ENCODE results near the gene ABCC11.

DNA sequence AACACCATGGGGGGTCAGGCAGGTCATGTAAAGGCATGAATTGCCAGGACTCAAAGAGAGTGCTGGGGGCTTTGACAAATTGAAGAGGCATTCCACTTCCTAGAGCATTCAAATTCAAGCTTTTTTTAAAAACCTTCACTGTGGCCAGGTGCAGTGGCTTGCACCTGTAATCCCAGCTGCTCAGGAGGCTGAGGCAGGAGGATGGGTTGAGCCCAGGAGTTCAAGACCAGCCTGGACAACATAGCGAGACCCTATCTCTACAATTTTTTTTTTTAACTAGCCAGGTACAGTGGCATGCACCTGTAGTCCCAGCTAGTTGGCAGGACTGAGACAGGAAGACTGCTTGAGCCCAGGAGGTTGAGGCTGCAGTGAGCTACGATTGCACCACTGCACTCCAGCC is 108.8 kb downstream of the ABCC11 start:
- TF ChIP-seq POLR2A (IDR thresholded peaks at IDR 0.05; ENCODE audit: low read depth, low read length) (no peak), RFX5 (IDR thresholded peaks at IDR 0.05; ENCODE audit: low read depth, low read length) (no peak), RAD21 (IDR thresholded peaks at IDR 0.05; ENCODE audit: low read length) (no peak), RCOR1 (IDR thresholded peaks at IDR 0.05; ENCODE audit: insufficient replicate concordance, low read length) (no peak), CHD1 (IDR thresholded peaks at IDR 0.05; ENCODE audit: low read depth, low read length) (no peak), SMC3 (IDR thresholded peaks at IDR 0.05; ENCODE audit: low read depth, low read length) (no peak), CEBPB (IDR thresholded peaks at IDR 0.05; ENCODE audit: low read depth, low read length) (no peak), MAZ (IDR thresholded peaks at IDR 0.05; ENCODE audit: borderline replicate concordance, low read depth, low read length) (no peak), MXI1 (IDR thresholded peaks at IDR 0.05; ENCODE audit: borderline replicate concordance, low read depth, low read length) (no peak)
- TF ChIP-seq, protein P1, sequence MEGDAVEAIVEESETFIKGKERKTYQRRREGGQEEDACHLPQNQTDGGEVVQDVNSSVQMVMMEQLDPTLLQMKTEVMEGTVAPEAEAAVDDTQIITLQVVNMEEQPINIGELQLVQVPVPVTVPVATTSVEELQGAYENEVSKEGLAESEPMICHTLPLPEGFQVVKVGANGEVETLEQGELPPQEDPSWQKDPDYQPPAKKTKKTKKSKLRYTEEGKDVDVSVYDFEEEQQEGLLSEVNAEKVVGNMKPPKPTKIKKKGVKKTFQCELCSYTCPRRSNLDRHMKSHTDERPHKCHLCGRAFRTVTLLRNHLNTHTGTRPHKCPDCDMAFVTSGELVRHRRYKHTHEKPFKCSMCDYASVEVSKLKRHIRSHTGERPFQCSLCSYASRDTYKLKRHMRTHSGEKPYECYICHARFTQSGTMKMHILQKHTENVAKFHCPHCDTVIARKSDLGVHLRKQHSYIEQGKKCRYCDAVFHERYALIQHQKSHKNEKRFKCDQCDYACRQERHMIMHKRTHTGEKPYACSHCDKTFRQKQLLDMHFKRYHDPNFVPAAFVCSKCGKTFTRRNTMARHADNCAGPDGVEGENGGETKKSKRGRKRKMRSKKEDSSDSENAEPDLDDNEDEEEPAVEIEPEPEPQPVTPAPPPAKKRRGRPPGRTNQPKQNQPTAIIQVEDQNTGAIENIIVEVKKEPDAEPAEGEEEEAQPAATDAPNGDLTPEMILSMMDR (conservative IDR thresholded peaks at IDR 0.05; ENCODE audit: low read depth, low read length) = no peak
- TF ChIP-seq, protein P2, sequence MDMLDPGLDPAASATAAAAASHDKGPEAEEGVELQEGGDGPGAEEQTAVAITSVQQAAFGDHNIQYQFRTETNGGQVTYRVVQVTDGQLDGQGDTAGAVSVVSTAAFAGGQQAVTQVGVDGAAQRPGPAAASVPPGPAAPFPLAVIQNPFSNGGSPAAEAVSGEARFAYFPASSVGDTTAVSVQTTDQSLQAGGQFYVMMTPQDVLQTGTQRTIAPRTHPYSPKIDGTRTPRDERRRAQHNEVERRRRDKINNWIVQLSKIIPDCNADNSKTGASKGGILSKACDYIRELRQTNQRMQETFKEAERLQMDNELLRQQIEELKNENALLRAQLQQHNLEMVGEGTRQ (IDR thresholded peaks at IDR 0.05; ENCODE audit: low read depth, low read length) = no peak
- TF ChIP-seq, protein P3, sequence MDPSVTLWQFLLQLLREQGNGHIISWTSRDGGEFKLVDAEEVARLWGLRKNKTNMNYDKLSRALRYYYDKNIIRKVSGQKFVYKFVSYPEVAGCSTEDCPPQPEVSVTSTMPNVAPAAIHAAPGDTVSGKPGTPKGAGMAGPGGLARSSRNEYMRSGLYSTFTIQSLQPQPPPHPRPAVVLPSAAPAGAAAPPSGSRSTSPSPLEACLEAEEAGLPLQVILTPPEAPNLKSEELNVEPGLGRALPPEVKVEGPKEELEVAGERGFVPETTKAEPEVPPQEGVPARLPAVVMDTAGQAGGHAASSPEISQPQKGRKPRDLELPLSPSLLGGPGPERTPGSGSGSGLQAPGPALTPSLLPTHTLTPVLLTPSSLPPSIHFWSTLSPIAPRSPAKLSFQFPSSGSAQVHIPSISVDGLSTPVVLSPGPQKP (IDR thresholded peaks at IDR 0.05; ENCODE audit: borderline replicate concordance, low read depth, low read length) = no peak

Data from IMR-90 (cell line).